ENCODE data around the gene UGT3A2.

Gene UGT3A2

GRCh38 chr5:36066540-36067210, at the start of gene UGT3A2:
Gene UGT3A2 (minus strand): TSS chr5:36066882. CDS start chr5:36066789, 93 bp downstream.
- DNase-seq = peak; percentile 66

- DNase-seq = no peak
These were observed 44.6 kb upstream of the UGT3A2 start for GRCh38 chr5:36111238-36111637.

- DNase-seq = no peak
These were observed 42.2 kb upstream of the UGT3A2 start for GRCh38 chr5:36108758-36109460.

- DNase-seq = no peak
These were observed 39.1 kb upstream of the UGT3A2 start for GRCh38 chr5:36105819-36106218.

GRCh38 chr5:36099748-36100147, 33.1 kb upstream of the UGT3A2 start:
- DNase-seq = no peak

- no peak for DNase-seq
These were observed 29.8 kb upstream of the UGT3A2 start for GRCh38 chr5:36096486-36096885.

- DNase-seq = no peak
These were observed 23.3 kb upstream of the UGT3A2 start for GRCh38 chr5:36089989-36090388.

- no peak for DNase-seq
These were observed 12.6 kb upstream of the UGT3A2 start for GRCh38 chr5:36079200-36079781.

GRCh38 chr5:36078430-36078829, 11.7 kb upstream of the UGT3A2 start:
- DNase-seq = no peak

GRCh38 chr5:36073595-36074216, 7.0 kb upstream of the UGT3A2 start:
- DNase-seq = no peak

- DNase-seq = no peak
These were observed 4.2 kb upstream of the UGT3A2 start for GRCh38 chr5:36070687-36071571.

GRCh38 chr5:36068751-36069281, 2.1 kb upstream of the UGT3A2 start:
- no peak for DNase-seq

- no peak for DNase-seq
These were observed 612 bp downstream of the UGT3A2 start for GRCh38 chr5:36066001-36066539.

- DNase-seq = no peak
These were observed 6.2 kb downstream of the UGT3A2 start for GRCh38 chr5:36060420-36060887.

GRCh38 chr5:36059571-36060419, 6.9 kb downstream of the UGT3A2 start:
- DNase-seq = no peak

GRCh38 chr5:36058776-36059175, 7.9 kb downstream of the UGT3A2 start:
- DNase-seq = no peak

- DNase-seq = no peak
These were observed 9.3 kb downstream of the UGT3A2 start for GRCh38 chr5:36057386-36057785.

- DNase-seq = no peak
These were observed 10.3 kb downstream of the UGT3A2 start for GRCh38 chr5:36056422-36056821.

- DNase-seq = no peak
These were observed 10.7 kb downstream of the UGT3A2 start for GRCh38 chr5:36055984-36056383.

- peak; percentile 84 for DNase-seq
These were observed 12.0 kb downstream of the UGT3A2 start for GRCh38 chr5:36054647-36055046.

- peak; percentile 45 for DNase-seq
These were observed 14.1 kb downstream of the UGT3A2 start for GRCh38 chr5:36052538-36052937.

Measured in DMS79 treated with DMSO at 0.1 percent for 48 hours (cell line).